ENCODE data around the gene GCNT4.

GCNT4 gene

GRCh38 chr5:75018805-75019587 lies 33.4 kb downstream of the GCNT4 start:
- no peak for DNase-seq

GRCh38 chr5:75017971-75018370 lies 34.4 kb downstream of the GCNT4 start:
- no peak for DNase-seq

GRCh38 chr5:75016896-75017295 lies 35.5 kb downstream of the GCNT4 start:
- DNase-seq, result no peak

- no peak for DNase-seq
These were observed 39.6 kb downstream of the GCNT4 start for GRCh38 chr5:75012748-75013147.

- DNase-seq, result no peak
These were observed 41.5 kb downstream of the GCNT4 start for GRCh38 chr5:75010838-75011237.

- DNase-seq, result no peak
These were observed 42.6 kb downstream of the GCNT4 start for GRCh38 chr5:75009556-75010345.

GRCh38 chr5:75006865-75007822 lies 45.2 kb downstream of the GCNT4 start:
- no peak for DNase-seq

- no peak for DNase-seq
These were observed 46.8 kb downstream of the GCNT4 start for GRCh38 chr5:75005561-75005960.
